ENCODE results near the gene AMN. TPM values are rescaled to one million over a fixed set of nuclear protein-coding genes. Genes with fewer than 3 reads are reported as not detected.

Gene AMN
- polyA plus RNA-seq, 1 of the 3 experiments (the other 2 are of a cell fraction) = 0.03 TPM

DNA sequence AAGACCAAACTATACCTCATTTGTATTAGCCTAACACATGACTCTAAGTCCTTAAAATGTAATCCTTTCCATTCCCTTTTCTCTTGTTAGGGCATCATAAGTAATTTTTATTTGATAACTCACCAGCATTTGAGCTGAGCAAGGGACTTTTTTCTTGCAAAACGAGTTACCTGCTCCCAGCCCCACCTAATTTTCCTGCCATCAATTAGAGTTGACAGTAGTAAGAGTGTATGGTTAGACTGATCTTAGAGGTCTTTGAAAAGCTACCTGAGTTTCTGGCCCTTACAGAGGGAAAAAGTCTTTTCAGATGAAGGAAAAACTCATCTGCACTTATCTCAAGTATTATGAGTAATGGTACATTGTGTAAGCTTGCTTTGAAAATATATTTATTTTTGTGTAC is 33.7 kb upstream of the AMN start:
- Histone ChIP-seq H3K9me2 (no peaks in the 10 kb centered on the region), H3K9ac (no peak overlapping the region), H3K36me3 (replicated peaks in 1 of 2; ENCODE audit: control insufficient read depth in 1 of 2, insufficient read depth in 2 of 2, low read length in 1 of 2) (peaks cover 20 to 24% of the 10 kb centered on the region in 2 experiments), H3K4me1 (ENCODE audit: control insufficient read depth in 1 of 2, insufficient read depth in 2 of 2, low read depth in 1 of 2, low read length in 1 of 2) (no peaks in the 10 kb centered on the region), H3K4me2 (no peak overlapping the region), H4K20me1 (ENCODE audit: insufficient read depth) (no peaks in the 10 kb centered on the region), H3K4me3 (ENCODE audit: low read depth in 2 of 2, low read length in 1 of 2) (no peak overlapping the region), H3K27ac (ENCODE audit: low read depth in 2 of 2, low read length in 1 of 2) (no peak overlapping the region), H3K27me3 (ENCODE audit: insufficient read depth) (no peaks in the 10 kb centered on the region), H3K79me2 (ENCODE audit: insufficient read depth) (no peaks in the 10 kb centered on the region), H3F3A (replicated peaks; ENCODE audit: insufficient read depth) (no peaks in the 10 kb centered on the region), H3K9me3 (no peaks in the 10 kb centered on the region), H2AFZ (ENCODE audit: low read depth) (no peak overlapping the region)
- CTCF ChIA-PET = interaction anchor here (1.2 to 1.3 kb wide), 2 partner anchors 39 to 114 kb away, joined by 3 to 4 read pairs; no protein-coding TSS in a partner anchor
- POLR2A ChIA-PET = no interaction called here
- 95% methylated on average over 1 of the region's 1 CpG for WGBS (ENCODE audit: low lambda C conversion rate)
- TF ChIP-seq NFIC (IDR thresholded peaks at IDR 0.05; ENCODE audit: borderline replicate concordance) (no peak), MAX (IDR thresholded peaks at IDR 0.05; ENCODE audit: low read depth) (no peak), GATA2 (CRISPR knock-in tag; IDR thresholded peaks at IDR 0.05) (no peak), RFX5 (IDR thresholded peaks at IDR 0.05; ENCODE audit: low read length) (no peak), FOXM1 (IDR thresholded peaks at IDR 0.05; ENCODE audit: low read depth) (no peak), SIN3A (IDR thresholded peaks at IDR 0.05; ENCODE audit: borderline replicate concordance, low read depth, low read length) (no peak), USF1 (IDR thresholded peaks at IDR 0.05; ENCODE audit: borderline replicate concordance, low read depth) (no peak), EP300 (IDR thresholded peaks at IDR 0.05; ENCODE audit: borderline replicate concordance in 1 of 2, low read depth in 1 of 2, low read length in 1 of 2) (no peak), CTCF (IDR thresholded peaks at IDR 0.05) (no peak), ELF1 (IDR thresholded peaks at IDR 0.05) (no peak), MXI1 (IDR thresholded peaks at IDR 0.05; ENCODE audit: low read depth, low read length) (no peak), EZH2phosphoT487 (IDR thresholded peaks at IDR 0.05; ENCODE audit: borderline replicate concordance, low read depth) (no peak)
- TF ChIP-seq, protein P1, sequence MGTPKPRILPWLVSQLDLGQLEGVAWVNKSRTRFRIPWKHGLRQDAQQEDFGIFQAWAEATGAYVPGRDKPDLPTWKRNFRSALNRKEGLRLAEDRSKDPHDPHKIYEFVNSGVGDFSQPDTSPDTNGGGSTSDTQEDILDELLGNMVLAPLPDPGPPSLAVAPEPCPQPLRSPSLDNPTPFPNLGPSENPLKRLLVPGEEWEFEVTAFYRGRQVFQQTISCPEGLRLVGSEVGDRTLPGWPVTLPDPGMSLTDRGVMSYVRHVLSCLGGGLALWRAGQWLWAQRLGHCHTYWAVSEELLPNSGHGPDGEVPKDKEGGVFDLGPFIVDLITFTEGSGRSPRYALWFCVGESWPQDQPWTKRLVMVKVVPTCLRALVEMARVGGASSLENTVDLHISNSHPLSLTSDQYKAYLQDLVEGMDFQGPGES (IDR thresholded peaks at IDR 0.05; ENCODE audit: low read depth, low read length) = no peak
- no peak for DNase-seq

- H3F3A ChIP-seq (replicated peaks; ENCODE audit: insufficient read depth) = no peaks in the 10 kb centered on the region
- no peak overlapping the region for H3K4me2 ChIP-seq
- H4K20me1 ChIP-seq (ENCODE audit: insufficient read depth) = no peaks in the 10 kb centered on the region
- POLR2A ChIA-PET = no interaction called here
- no peak for DNase-seq
- H3K4me1 ChIP-seq (ENCODE audit: control insufficient read depth in 1 of 2, insufficient read depth in 2 of 2, low read depth in 1 of 2, low read length in 1 of 2) = no peaks in the 10 kb centered on the region
- H3K27ac ChIP-seq (ENCODE audit: low read depth in 2 of 2, low read length in 1 of 2) = no peak overlapping the region
- H3K79me2 ChIP-seq (ENCODE audit: insufficient read depth) = no peaks in the 10 kb centered on the region
- no peak overlapping the region for H3K4me3 ChIP-seq (ENCODE audit: low read depth in 2 of 2, low read length in 1 of 2)
- CTCF ChIA-PET = no interaction called here
- H2AFZ ChIP-seq (ENCODE audit: low read depth) = no peak overlapping the region
- no peaks in the 10 kb centered on the region for H3K9me2 ChIP-seq
- WGBS (ENCODE audit: low lambda C conversion rate) = 99% methylated on average over 7 of the region's 7 CpGs
- H3K9ac ChIP-seq = no peak overlapping the region
- no peaks in the 10 kb centered on the region for H3K27me3 ChIP-seq (ENCODE audit: insufficient read depth)
- no peaks in the 10 kb centered on the region for H3K9me3 ChIP-seq
- peaks cover 20 to 22% of the 10 kb centered on the region in 2 experiments for H3K36me3 ChIP-seq (replicated peaks in 1 of 2; ENCODE audit: control insufficient read depth in 1 of 2, insufficient read depth in 2 of 2, low read length in 1 of 2)
- TF ChIP-seq FOSL2 (IDR thresholded peaks at IDR 0.05; ENCODE audit: borderline replicate concordance, low read depth) = no peak
- TF ChIP-seq USF2 (IDR thresholded peaks at IDR 0.05; ENCODE audit: borderline replicate concordance, low read depth, low read length) = no peak
- TF ChIP-seq ELF1 (IDR thresholded peaks at IDR 0.05) = no peak
- TF ChIP-seq MAX (IDR thresholded peaks at IDR 0.05; ENCODE audit: low read depth) = no peak
- no peak for TF ChIP-seq USF1 (IDR thresholded peaks at IDR 0.05; ENCODE audit: borderline replicate concordance, low read depth)
- no peak for TF ChIP-seq EZH2phosphoT487 (IDR thresholded peaks at IDR 0.05; ENCODE audit: borderline replicate concordance, low read depth)
- no peak for TF ChIP-seq TAF1 (IDR thresholded peaks at IDR 0.05; ENCODE audit: borderline replicate concordance, low read depth, low read length)
- TF ChIP-seq CHD2 (IDR thresholded peaks at IDR 0.05; ENCODE audit: low read length, partially characterized antibody) = no peak
- no peak for TF ChIP-seq FOXJ3 (CRISPR knock-in tag; IDR thresholded peaks at IDR 0.05)
- TF ChIP-seq TCF12 (IDR thresholded peaks at IDR 0.05) = no peak
- TF ChIP-seq NFIC (IDR thresholded peaks at IDR 0.05; ENCODE audit: borderline replicate concordance) = no peak
- no peak for TF ChIP-seq GABPA (IDR thresholded peaks at IDR 0.05; ENCODE audit: low read depth)
- no peak for TF ChIP-seq RAD21 (IDR thresholded peaks at IDR 0.05; ENCODE audit: low read length)
- TF ChIP-seq MEF2A (IDR thresholded peaks at IDR 0.05; ENCODE audit: borderline replicate concordance, low read depth) = no peak
- no peak for TF ChIP-seq YY1 (IDR thresholded peaks at IDR 0.05; ENCODE audit: low read depth)
Measured at GRCh38 chr14:102889615-102890014, 32.8 kb upstream of the AMN start.
